ENCODE data around the gene EPHB2. TPM values are rescaled to one million over a fixed set of nuclear protein-coding genes. Genes with fewer than 3 reads are reported as not detected.

EPHB2 gene
- total and polyA plus RNA-seq, 2 of the 13 experiments (the other 11 are each of a cell fraction or from before 2014, with no cell fraction given), result 0.03 to 0.11 TPM

- no peak for TF ChIP-seq PRDM4 (CRISPR knock-in tag; IDR thresholded peaks at IDR 0.05; ENCODE audit: borderline replicate concordance)
- no peak for TF ChIP-seq HMG20A (CRISPR knock-in tag; IDR thresholded peaks at IDR 0.05; ENCODE audit: borderline replicate concordance)
- TF ChIP-seq ZNF768 (CRISPR knock-in tag; IDR thresholded peaks at IDR 0.05), result no peak
- TF ChIP-seq FOXO4 (CRISPR knock-in tag; conservative IDR thresholded peaks at IDR 0.05), result no peak
- no peak for TF ChIP-seq ZNF101 (CRISPR knock-in tag; IDR thresholded peaks at IDR 0.05; ENCODE audit: borderline replicate concordance, low read depth)
- TF ChIP-seq NR2C2 (CRISPR knock-in tag; IDR thresholded peaks at IDR 0.05; ENCODE audit: borderline replicate concordance), result no peak
- TF ChIP-seq CBX1 (IDR thresholded peaks at IDR 0.05; ENCODE audit: low read depth), result no peak
- no peak for TF ChIP-seq ATF7 (IDR thresholded peaks at IDR 0.05)
- TF ChIP-seq ATF7 (CRISPR knock-in tag; IDR thresholded peaks at IDR 0.05), result no peak
- TF ChIP-seq LRRFIP1 (CRISPR knock-in tag; conservative IDR thresholded peaks at IDR 0.05), result no peak
- no peak for TF ChIP-seq ZNF274 (CRISPR knock-in tag; IDR thresholded peaks at IDR 0.05)
- TF ChIP-seq NFKB2 (CRISPR knock-in tag; IDR thresholded peaks at IDR 0.05; ENCODE audit: borderline replicate concordance), result no peak
- TF ChIP-seq ZNF17 (CRISPR knock-in tag; IDR thresholded peaks at IDR 0.05), result no peak
These were observed 226.0 kb downstream of the EPHB2 start (continued) for GRCh38 chr1:22936681-22937080.

Data from HepG2 (cell line).